Progenitor cell of endocrine pancreas (in vitro differentiated cells): ENCODE measurements around the gene IL17C. TPM values are rescaled to one million over a fixed set of nuclear protein-coding genes. Genes with fewer than 3 reads are reported as not detected.

Experiments used
- DNase-seq: peaks from one replicate; pipeline ENCODE4 v3.0.0; 2021; ENCODE audit warnings: low spot score; ENCODE audit not compliant: unreplicated experiment
- H3K27ac Mint-ChIP-seq: 2 replicates; pipeline ENCODE4 v1.8.0; 2021; ENCODE audit warnings: mild to moderate bottlenecking, moderate library complexity, mixed read lengths
- H3K27me3 Mint-ChIP-seq: 2 replicates; pipeline ENCODE4 v1.8.0; 2021; ENCODE audit warnings: mixed read lengths
- H3K36me3 Mint-ChIP-seq: 2 replicates; pipeline ENCODE4 v1.8.0; 2022; ENCODE audit warnings: mixed read lengths; ENCODE audit not compliant: insufficient read depth
- H3K4me1 Mint-ChIP-seq: 2 replicates; pipeline ENCODE4 v1.8.0; 2021; ENCODE audit warnings: low read depth, mixed read lengths
- H3K4me3 Mint-ChIP-seq: 2 replicates; pipeline ENCODE4 v1.8.0; 2021; ENCODE audit warnings: low read depth, mild to moderate bottlenecking, moderate library complexity, mixed read lengths
- H3K9me3 Mint-ChIP-seq: 2 replicates; pipeline ENCODE4 v1.8.0; 2021; ENCODE audit warnings: low read depth, mixed read lengths
- CTCF ChIP-seq: fragments of 200-600 bp; sonication (generic); IDR thresholded peaks from one replicate; pipeline ENCODE4 v1.5.0; 2021; ENCODE audit warnings: antibody characterized with exemption, mild to moderate bottlenecking; ENCODE audit not compliant: unreplicated experiment
- total RNA-seq: library from RNA; stranded (reverse); gene quantifications from 2 replicates; pipeline ENCODE4 v1.2.1, GENCODE V29; 2021

The IL17C gene
- total RNA-seq, 1 donor from 2014 or later: 0.29 TPM

GRCh38 chr16:88610080-88610479 lies 28.3 kb upstream of the IL17C start:
- Mint-ChIP-seq H3K36me3 (peaks cover 28% of the 10 kb centered on the region), H3K4me3 (no peak overlapping the region), H3K4me1 (peaks cover 1% of the 10 kb centered on the region), H3K9me3 (no peaks in the 10 kb centered on the region), H3K27me3 (peaks cover 5% of the 10 kb centered on the region), H3K27ac (no peak overlapping the region)
- TF ChIP-seq CTCF: peak; percentile 38
- no peak for DNase-seq

GRCh38 chr16:88610909-88611812 lies 27.2 kb upstream of the IL17C start:
- TF ChIP-seq CTCF: peak; percentile 24
- Mint-ChIP-seq H3K27me3 (peaks cover 5% of the 10 kb centered on the region), H3K4me3 (no peak overlapping the region), H3K4me1 (peaks cover 6% of the 10 kb centered on the region), H3K36me3 (peaks cover 28% of the 10 kb centered on the region), H3K9me3 (no peaks in the 10 kb centered on the region), H3K27ac (no peak overlapping the region)
- DNase-seq: no peak

GRCh38 chr16:88613293-88613692 lies 25.1 kb upstream of the IL17C start:
- Mint-ChIP-seq H3K27ac (no peak overlapping the region), H3K4me3 (no peak overlapping the region), H3K9me3 (no peaks in the 10 kb centered on the region), H3K4me1 (peaks cover 27% of the 10 kb centered on the region), H3K36me3 (peaks cover 21% of the 10 kb centered on the region), H3K27me3 (peaks cover 5% of the 10 kb centered on the region)
- DNase-seq: no peak
- TF ChIP-seq CTCF: no peak

GRCh38 chr16:88613911-88614817 lies 24.2 kb upstream of the IL17C start:
- peaks cover 22% of the 10 kb centered on the region for H3K36me3 Mint-ChIP-seq
- no peaks in the 10 kb centered on the region for H3K9me3 Mint-ChIP-seq
- no peak overlapping the region for H3K27ac Mint-ChIP-seq

More at GRCh38 chr16:88613911-88614817, 24.2 kb upstream of the IL17C start:
- TF ChIP-seq CTCF: no peak
- Mint-ChIP-seq H3K27me3 (peaks cover 5% of the 10 kb centered on the region), H3K4me3 (no peak overlapping the region), H3K4me1 (peaks cover 35% of the 10 kb centered on the region)
- no peak for DNase-seq
